HCT116 (cell line): ENCODE results near the gene SART3. TPM values are rescaled to one million over a fixed set of nuclear protein-coding genes. Genes with fewer than 3 reads are reported as not detected.

Experiments used
- ATAC-seq: fragments of 200-7000 bp; cut with Tn5 transposase; 2 replicates; pipeline ENCODE4 v1.9.1; 2020; ENCODE audit warnings: mild to moderate bottlenecking, moderate library complexity
- Bru-seq: library from RNA; stranded (reverse); fragments of 400-500 nt; gene quantifications from one replicate; lab custom pipeline; 2021; lab: Mats Ljungman, UMichigan
- BruChase-seq, 2 experiments: library from RNA; stranded (reverse); fragments of 400-500 nt; gene quantifications; one replicate each; lab custom pipeline; 2021; lab: Mats Ljungman, UMichigan
- BruUV-seq: library from RNA; stranded (reverse); fragments of 400-500 nt; replicated peaks from 2 replicates; lab custom pipeline; 2021; lab: Mats Ljungman, UMichigan
- CTCF ChIA-PET: fragments of 300-600 bp; sonication (Branson Sonifier 250); formaldehyde crosslinking; loops from one replicate; lab custom pipeline; 2021; ENCODE audit warnings: antibody characterized with exemption; lab: Charles Lee
- POLR2A ChIA-PET: fragments of 300-600, 350-600 bp; sonication (Branson Sonifier 250); formaldehyde crosslinking; loops from one replicate; lab custom pipeline; 2021; ENCODE audit warnings: antibody characterized with exemption; lab: Charles Lee
- RAD21 ChIA-PET, 2 experiments: fragments of 300-600 bp; sonication (Branson Sonifier 250); formaldehyde crosslinking; loops; one replicate each; lab custom pipeline; 2023; ENCODE audit warnings: low total read pairs in 2 of 2; ENCODE audit not compliant: uncharacterized antibody in 2 of 2, unreplicated experiment in 2 of 2, low non-redundant PET in 1 of 2; lab: Charles Lee
- DNase-seq: peaks from one replicate; pipeline ENCODE4 v3.0.0-alpha.2; 2010; ENCODE audit warnings: low read depth, low spot score
- H2AFZ ChIP-seq: fragments of 200-600 bp; shearing (Covaris generic), sonication (generic); 2 replicates; pipeline ENCODE4 v1.6.1; 2017; ENCODE audit warnings: low read depth, mixed run types, mixed read lengths, antibody characterized with exemption, low read length; ENCODE audit not compliant: poor library complexity, severe bottlenecking
- H3K27ac ChIP-seq: 2 replicates; pipeline ENCODE4 v1.5.1; 2012; ENCODE audit warnings: low read depth, low read length
- H3K27me3 ChIP-seq: fragments of 200-600 bp; sonication (generic); 2 replicates; pipeline ENCODE4 v1.6.1; 2016; ENCODE audit warnings: mixed run types, low read length, mixed read lengths; ENCODE audit not compliant: insufficient read depth
- H3K36me3 ChIP-seq, 2 experiments: fragments of 200-500 bp in 1 of 2; fragments of 200-600 bp in 1 of 2; sonication (Bioruptor generic) in 1 of 2; sonication (generic) in 1 of 2; 2 replicates each; pipeline versions ENCODE4 v1.5.1 to v1.6.1; 2014 to 2016; ENCODE audit warnings: low read length in 2 of 2, inconsistent platforms in 1 of 2, mixed read lengths in 1 of 2, mixed run types in 1 of 2; ENCODE audit not compliant: insufficient read depth in 2 of 2, control insufficient read depth in 1 of 2
- H3K4me1 ChIP-seq, 2 experiments: fragments of 200-600 bp in 1 of 2; sonication (generic) in 1 of 2; 2 replicates each; pipeline versions ENCODE4 v1.5.1 to v1.6.1; 2012 to 2017; ENCODE audit warnings: low read length in 2 of 2, inconsistent platforms in 1 of 2, mild to moderate bottlenecking in 1 of 2, mixed read lengths in 1 of 2, mixed run types in 1 of 2, moderate library complexity in 1 of 2; ENCODE audit not compliant: insufficient read depth in 2 of 2, control insufficient read depth in 1 of 2
- H3K4me2 ChIP-seq: fragments of 200-600 bp; sonication (generic); 2 replicates; pipeline ENCODE4 v1.6.1; 2017; ENCODE audit warnings: mixed run types, low read length, mixed read lengths
- H3K4me3 ChIP-seq, 2 experiments: fragments of 200-600 bp in 1 of 2; sonication (generic) in 1 of 2; replicated peaks in 1 of 2; 2 replicates each; pipeline ENCODE4 v1.5.1; 2011 to 2016; ENCODE audit warnings: low read length in 2 of 2, control low read depth in 1 of 2, low read depth in 1 of 2, mild to moderate bottlenecking in 1 of 2, mixed read lengths in 1 of 2, mixed run types in 1 of 2
- H3K79me2 ChIP-seq: fragments of 200-600 bp; sonication (generic); 2 replicates; pipeline ENCODE4 v1.6.1; 2017; ENCODE audit warnings: mild to moderate bottlenecking, mixed run types, low read length, moderate library complexity, mixed read lengths; ENCODE audit not compliant: insufficient read depth
- H3K9ac ChIP-seq: fragments of 200-600 bp; sonication (generic); 2 replicates; pipeline ENCODE4 v1.6.1; 2016; ENCODE audit warnings: low read length, mixed read lengths
- H3K9me2 ChIP-seq: fragments of 200-600 bp; sonication (generic), shearing (Covaris generic); 2 replicates; pipeline ENCODE4 v1.6.1; 2017; ENCODE audit warnings: mixed run types, mild to moderate bottlenecking, moderate library complexity; ENCODE audit not compliant: insufficient read depth
- H3K9me3 ChIP-seq, 2 experiments: fragments of 200-500 bp in 1 of 2; fragments of 200-600 bp in 1 of 2; sonication (Bioruptor generic) in 1 of 2; sonication (generic) in 1 of 2; 2 replicates each; pipeline ENCODE4 v1.6.1; 2014 to 2017; ENCODE audit warnings: low read length in 2 of 2, mixed read lengths in 2 of 2, inconsistent platforms in 1 of 2, low read depth in 1 of 2, mild to moderate bottlenecking in 1 of 2, mixed run types in 1 of 2, moderate library complexity in 1 of 2; ENCODE audit not compliant: control insufficient read depth in 1 of 2, insufficient read depth in 1 of 2
- H4K20me1 ChIP-seq: fragments of 200-600 bp; sonication (generic), shearing (Covaris generic); 2 replicates; pipeline ENCODE4 v1.6.1; 2017; ENCODE audit warnings: mixed run types, mild to moderate bottlenecking, moderate library complexity; ENCODE audit not compliant: insufficient read depth
- CEBPB ChIP-seq: IDR thresholded peaks from 2 replicates; pipeline ENCODE4 v1.6.1; 2012; ENCODE audit warnings: low read depth
- EZH2 ChIP-seq: fragments of 200-600 bp; sonication (generic); IDR thresholded peaks from 2 replicates; pipeline ENCODE4 v1.6.1; 2017; ENCODE audit warnings: antibody characterized with exemption, mixed run types
- EZH2phosphoT487 ChIP-seq: fragments of 200-600 bp; IDR thresholded peaks from 2 replicates; pipeline ENCODE4 v1.6.1; 2018; ENCODE audit warnings: antibody characterized with exemption, borderline replicate concordance
- POLR2A ChIP-seq: IDR thresholded peaks from 2 replicates; pipeline ENCODE4 v1.7.0; 2011; ENCODE audit warnings: borderline replicate concordance; ENCODE audit not compliant: insufficient read depth, insufficient read length; ENCODE audit errors: extremely low read depth
- POLR2AphosphoS5 ChIP-seq: IDR thresholded peaks from 2 replicates; pipeline ENCODE4 v1.6.1; 2011; ENCODE audit warnings: mild to moderate bottlenecking, low read depth, low read length, moderate library complexity
- REST ChIP-seq: IDR thresholded peaks from 2 replicates; pipeline ENCODE4 v1.6.1; 2012; ENCODE audit warnings: low read depth
- SIN3A ChIP-seq: IDR thresholded peaks from 2 replicates; pipeline ENCODE4 v1.6.1; 2012; ENCODE audit warnings: low read depth
- SRF ChIP-seq: IDR thresholded peaks from 2 replicates; pipeline ENCODE4 v1.6.1; 2012; ENCODE audit warnings: low read depth
- TCF7L2 ChIP-seq: IDR thresholded peaks from 2 replicates; pipeline ENCODE4 v1.7.0; 2011; ENCODE audit warnings: borderline replicate concordance, inconsistent platforms; ENCODE audit not compliant: insufficient read depth, insufficient read length; ENCODE audit errors: extremely low read depth
- YY1 ChIP-seq: IDR thresholded peaks from 2 replicates; pipeline ENCODE4 v1.6.1; 2011; ENCODE audit warnings: low read length, low read depth, moderate library complexity, mild to moderate bottlenecking; ENCODE audit not compliant: insufficient replicate concordance; ENCODE audit errors: extremely low read depth
- ZBTB33 ChIP-seq: IDR thresholded peaks from 2 replicates; pipeline ENCODE4 v1.6.1; 2011; ENCODE audit warnings: mild to moderate bottlenecking, low read length, moderate library complexity; ENCODE audit not compliant: insufficient replicate concordance; ENCODE audit errors: extremely low read depth
- ZFX ChIP-seq: fragments of 450-650 bp; IDR thresholded peaks from 2 replicates; pipeline ENCODE4 v1.6.1; 2017
- intact Hi-C: fragments of 100-400 bp; cut with micrococcal nuclease; formaldehyde crosslinking; loops from 2 replicates; pipeline ENCODE4 v1.10.0; 2022
- long read RNA-seq: library from polyadenylated mRNA; unstranded; transcript quantifications from one replicate; pipeline ENCODE4 v2.0.0, GENCODE V29; 2021; ENCODE audit not compliant: unreplicated experiment
- polyA plus RNA-seq: library from polyadenylated mRNA; unstranded; fragments of >200 nt; gene quantifications from 2 replicates; pipeline ENCODE4 v1.2.1, GENCODE V29; 2012; ENCODE audit warnings: missing spikeins
- total RNA-seq: library from RNA; stranded (reverse); gene quantifications from one replicate; pipeline ENCODE4 v1.2.1, GENCODE V29; 2021; ENCODE audit not compliant: unreplicated experiment

SART3 gene
- 76.1 TPM for total RNA-seq
- polyA plus RNA-seq, result 44.1 and 48.3 TPM in 2 replicates
- Bru-seq, nascent RNA, result percentile 95 among the genes with signal in this experiment
- percentile 86 among the genes with signal in this experiment for BruChase-seq, experiment 1, labeled RNA remaining after a 6-hour chase
- percentile 93 among the genes with signal in this experiment for BruChase-seq, experiment 2, labeled RNA remaining after a 2-hour chase
- long read RNA-seq, full-length matches to known transcripts, result 51 of 105 reads
- long read RNA-seq, partial matches to known transcripts, result 33 of 105 reads
- long read RNA-seq, other reads (novel, unspliced or antisense), result 21 of 105 reads

GRCh38 chr12:108560752-108561719 lies at the start of gene SART3:
Gene SART3, minus strand, starts transcription at chr12:108561173. Its CDS starts 19 bp downstream, at chr12:108561154.
- Histone ChIP-seq H3K36me3 (peaks cover 9 to 27% of the 10 kb centered on the region in 2 experiments; a peak in 3 of 4 replicates), H3K9ac (peak within 1 kb of the TSS; percentile 97), H3K27me3 (no peaks in the 10 kb centered on the region), H4K20me1 (no peaks in the 10 kb centered on the region; the same call in 1 of the 2 replicates), H3K4me1 (peaks cover 25 to 44% of the 10 kb centered on the region in 2 experiments), H3K9me2 (no peaks in the 10 kb centered on the region), H3K79me2 (peaks cover 73% of the 10 kb centered on the region), H3K27ac (peak within 1 kb of the TSS; percentile 76), H2AFZ (no peak within 1 kb of the TSS), H3K4me3 (peak within 1 kb of the TSS; percentile 75 to 85), H3K9me3 (no peaks in the 10 kb centered on the region), H3K4me2 (peak within 1 kb of the TSS; percentile 93)
- RAD21 ChIA-PET, result no interaction called here
- peak; percentile 38 for ATAC-seq
- BruUV-seq, result no TSS peak
- TF ChIP-seq POLR2A (peak; percentile 61), ZBTB33 (peak; percentile 27), CEBPB (no peak), EZH2 (no peak), REST (no peak), YY1 (peak; percentile 98), SRF (no peak), EZH2phosphoT487 (no peak), POLR2AphosphoS5 (peak; percentile 58), TCF7L2 (no peak), SIN3A (no peak), ZFX (peak; percentile 52; the same call in 1 of the 2 replicates)
- peak; percentile 89 for DNase-seq
- POLR2A ChIA-PET, result no interaction called here
- intact Hi-C loops, result loop anchor here (5.0 to 10.0 kb wide), 2 partner anchors 274 to 826 kb away; no protein-coding TSS in a partner anchor
- CTCF ChIA-PET, result no interaction called here
